ENCODE data around the gene ASB10. TPM values are rescaled to one million over a fixed set of nuclear protein-coding genes. Genes with fewer than 3 reads are reported as not detected.

ASB10 gene
- total and polyA plus RNA-seq, 2 of the 13 experiments (the other 11 are each of a cell fraction or from before 2014, with no cell fraction given): not detected

DNA sequence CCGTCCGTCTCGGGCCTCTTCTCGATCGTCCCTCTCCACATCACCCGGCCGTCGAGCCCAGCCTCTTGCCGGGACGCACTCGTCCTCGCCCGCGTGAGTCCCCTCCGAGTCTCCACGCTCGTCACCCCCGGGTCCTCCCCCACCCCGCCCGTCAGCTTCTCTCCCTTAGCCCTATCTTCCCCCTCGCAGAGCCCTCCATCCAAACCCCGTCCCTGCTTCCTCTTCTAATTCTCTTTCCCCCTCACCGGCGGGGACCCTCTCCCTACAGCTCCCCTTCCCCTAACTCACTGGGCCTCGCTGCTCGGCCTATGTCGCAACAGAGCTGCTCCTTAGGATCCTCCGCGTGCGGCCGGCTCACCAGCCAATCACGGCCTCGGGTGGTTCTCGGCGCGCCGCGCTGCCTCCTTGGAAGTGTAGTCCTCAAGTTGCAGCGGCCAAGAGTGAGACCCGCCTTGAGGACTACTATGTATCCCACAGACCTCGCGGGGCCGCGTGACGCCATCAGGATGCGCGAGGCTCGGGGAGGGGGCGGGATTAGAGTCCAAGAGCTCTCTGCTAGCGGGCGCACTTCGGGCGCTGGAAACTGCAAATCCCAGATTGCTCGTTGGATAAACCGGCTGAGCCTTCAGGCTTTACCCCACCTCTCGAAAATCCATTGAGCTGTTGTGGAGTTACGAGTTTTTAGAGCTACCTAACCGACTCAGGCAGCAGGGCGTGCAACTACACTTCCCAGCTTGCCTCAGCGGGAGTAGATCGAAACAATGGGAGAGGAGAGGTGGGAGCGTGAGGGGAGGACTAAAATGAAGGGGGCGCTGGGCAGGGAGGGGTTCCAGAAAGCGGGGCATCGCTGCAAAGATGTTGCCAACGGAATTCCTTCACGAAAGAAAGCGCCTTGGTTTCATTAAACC lies 40.1 kb upstream of the ASB10 start, which contains the start of gene ABCF2 (continued):
- TF ChIP-seq, protein P1, sequence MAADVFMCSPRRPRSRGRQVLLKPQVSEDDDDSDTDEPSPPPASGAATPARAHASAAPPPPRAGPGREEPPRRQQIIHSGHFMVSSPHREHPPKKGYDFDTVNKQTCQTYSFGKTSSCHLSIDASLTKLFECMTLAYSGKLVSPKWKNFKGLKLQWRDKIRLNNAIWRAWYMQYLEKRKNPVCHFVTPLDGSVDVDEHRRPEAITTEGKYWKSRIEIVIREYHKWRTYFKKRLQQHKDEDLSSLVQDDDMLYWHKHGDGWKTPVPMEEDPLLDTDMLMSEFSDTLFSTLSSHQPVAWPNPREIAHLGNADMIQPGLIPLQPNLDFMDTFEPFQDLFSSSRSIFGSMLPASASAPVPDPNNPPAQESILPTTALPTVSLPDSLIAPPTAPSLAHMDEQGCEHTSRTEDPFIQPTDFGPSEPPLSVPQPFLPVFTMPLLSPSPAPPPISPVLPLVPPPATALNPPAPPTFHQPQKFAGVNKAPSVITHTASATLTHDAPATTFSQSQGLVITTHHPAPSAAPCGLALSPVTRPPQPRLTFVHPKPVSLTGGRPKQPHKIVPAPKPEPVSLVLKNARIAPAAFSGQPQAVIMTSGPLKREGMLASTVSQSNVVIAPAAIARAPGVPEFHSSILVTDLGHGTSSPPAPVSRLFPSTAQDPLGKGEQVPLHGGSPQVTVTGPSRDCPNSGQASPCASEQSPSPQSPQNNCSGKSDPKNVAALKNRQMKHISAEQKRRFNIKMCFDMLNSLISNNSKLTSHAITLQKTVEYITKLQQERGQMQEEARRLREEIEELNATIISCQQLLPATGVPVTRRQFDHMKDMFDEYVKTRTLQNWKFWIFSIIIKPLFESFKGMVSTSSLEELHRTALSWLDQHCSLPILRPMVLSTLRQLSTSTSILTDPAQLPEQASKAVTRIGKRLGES (CRISPR knock-in tag; IDR thresholded peaks at IDR 0.05; ENCODE audit: borderline replicate concordance): no peak
- TF ChIP-seq, protein P2, sequence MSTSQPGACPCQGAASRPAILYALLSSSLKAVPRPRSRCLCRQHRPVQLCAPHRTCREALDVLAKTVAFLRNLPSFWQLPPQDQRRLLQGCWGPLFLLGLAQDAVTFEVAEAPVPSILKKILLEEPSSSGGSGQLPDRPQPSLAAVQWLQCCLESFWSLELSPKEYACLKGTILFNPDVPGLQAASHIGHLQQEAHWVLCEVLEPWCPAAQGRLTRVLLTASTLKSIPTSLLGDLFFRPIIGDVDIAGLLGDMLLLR (CRISPR knock-in tag; IDR thresholded peaks at IDR 0.05): no peak
- TF ChIP-seq ZNF552 (CRISPR knock-in tag; IDR thresholded peaks at IDR 0.05; ENCODE audit: borderline replicate concordance) (no peak), ZNF331 (CRISPR knock-in tag; IDR thresholded peaks at IDR 0.05) (peak; percentile 63; the same call in 1 of the 2 replicates), NCOA1 (CRISPR knock-in tag; IDR thresholded peaks at IDR 0.05) (no peak; the same call in 1 of the 2 replicates), ZMYM3 (CRISPR knock-in tag; IDR thresholded peaks at IDR 0.05) (no peak), DMAP1 (CRISPR knock-in tag; IDR thresholded peaks at IDR 0.05) (peak; percentile 82; the same call in 1 of the 2 replicates), SP2 (CRISPR knock-in tag; IDR thresholded peaks at IDR 0.05) (peak; percentile 77), CHD2 (IDR thresholded peaks at IDR 0.05; ENCODE audit: low read depth, low read length) (peak; percentile 85), DPF2 (CRISPR knock-in tag; IDR thresholded peaks at IDR 0.05; ENCODE audit: borderline replicate concordance, low read depth) (no peak), ZNF547 (CRISPR knock-in tag; IDR thresholded peaks at IDR 0.05) (peak; percentile 79; the same call in 1 of the 2 replicates), SCMH1 (CRISPR knock-in tag; IDR thresholded peaks at IDR 0.05; ENCODE audit: borderline replicate concordance) (no peak), ISX (CRISPR knock-in tag; conservative IDR thresholded peaks at IDR 0.05) (no peak), ZNF891 (CRISPR knock-in tag; IDR thresholded peaks at IDR 0.05) (peak; percentile 5; the same call in 1 of the 2 replicates), SNAI1 (CRISPR knock-in tag; IDR thresholded peaks at IDR 0.05; ENCODE audit: borderline replicate concordance) (no peak)
- TF ChIP-seq, protein P3, sequence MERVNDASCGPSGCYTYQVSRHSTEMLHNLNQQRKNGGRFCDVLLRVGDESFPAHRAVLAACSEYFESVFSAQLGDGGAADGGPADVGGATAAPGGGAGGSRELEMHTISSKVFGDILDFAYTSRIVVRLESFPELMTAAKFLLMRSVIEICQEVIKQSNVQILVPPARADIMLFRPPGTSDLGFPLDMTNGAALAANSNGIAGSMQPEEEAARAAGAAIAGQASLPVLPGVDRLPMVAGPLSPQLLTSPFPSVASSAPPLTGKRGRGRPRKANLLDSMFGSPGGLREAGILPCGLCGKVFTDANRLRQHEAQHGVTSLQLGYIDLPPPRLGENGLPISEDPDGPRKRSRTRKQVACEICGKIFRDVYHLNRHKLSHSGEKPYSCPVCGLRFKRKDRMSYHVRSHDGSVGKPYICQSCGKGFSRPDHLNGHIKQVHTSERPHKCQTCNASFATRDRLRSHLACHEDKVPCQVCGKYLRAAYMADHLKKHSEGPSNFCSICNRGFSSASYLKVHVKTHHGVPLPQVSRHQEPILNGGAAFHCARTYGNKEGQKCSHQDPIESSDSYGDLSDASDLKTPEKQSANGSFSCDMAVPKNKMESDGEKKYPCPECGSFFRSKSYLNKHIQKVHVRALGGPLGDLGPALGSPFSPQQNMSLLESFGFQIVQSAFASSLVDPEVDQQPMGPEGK (CRISPR knock-in tag; IDR thresholded peaks at IDR 0.05): 0 out of 2 replicates have a peak, but pooled peaks have one; percentile 27
- TF ChIP-seq, protein P4, sequence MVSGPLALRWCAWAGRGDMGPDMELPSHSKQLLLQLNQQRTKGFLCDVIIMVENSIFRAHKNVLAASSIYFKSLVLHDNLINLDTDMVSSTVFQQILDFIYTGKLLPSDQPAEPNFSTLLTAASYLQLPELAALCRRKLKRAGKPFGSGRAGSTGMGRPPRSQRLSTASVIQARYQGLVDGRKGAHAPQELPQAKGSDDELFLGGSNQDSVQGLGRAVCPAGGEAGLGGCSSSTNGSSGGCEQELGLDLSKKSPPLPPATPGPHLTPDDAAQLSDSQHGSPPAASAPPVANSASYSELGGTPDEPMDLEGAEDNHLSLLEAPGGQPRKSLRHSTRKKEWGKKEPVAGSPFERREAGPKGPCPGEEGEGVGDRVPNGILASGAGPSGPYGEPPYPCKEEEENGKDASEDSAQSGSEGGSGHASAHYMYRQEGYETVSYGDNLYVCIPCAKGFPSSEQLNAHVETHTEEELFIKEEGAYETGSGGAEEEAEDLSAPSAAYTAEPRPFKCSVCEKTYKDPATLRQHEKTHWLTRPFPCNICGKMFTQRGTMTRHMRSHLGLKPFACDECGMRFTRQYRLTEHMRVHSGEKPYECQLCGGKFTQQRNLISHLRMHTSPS (CRISPR knock-in tag; IDR thresholded peaks at IDR 0.05; ENCODE audit: low read depth): no peak
- TF ChIP-seq, protein P5, sequence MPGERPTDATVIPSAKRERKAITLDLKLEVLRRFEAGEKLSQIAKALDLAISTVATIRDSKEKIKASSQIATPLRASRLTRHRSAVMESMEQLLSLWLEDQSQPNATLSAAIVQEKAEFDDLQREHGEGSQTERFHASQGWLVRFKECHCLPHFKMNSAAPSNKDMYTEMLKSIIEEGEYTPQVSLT (CRISPR knock-in tag; IDR thresholded peaks at IDR 0.05; ENCODE audit: borderline replicate concordance, low read depth): no peak
- TF ChIP-seq, protein P6, sequence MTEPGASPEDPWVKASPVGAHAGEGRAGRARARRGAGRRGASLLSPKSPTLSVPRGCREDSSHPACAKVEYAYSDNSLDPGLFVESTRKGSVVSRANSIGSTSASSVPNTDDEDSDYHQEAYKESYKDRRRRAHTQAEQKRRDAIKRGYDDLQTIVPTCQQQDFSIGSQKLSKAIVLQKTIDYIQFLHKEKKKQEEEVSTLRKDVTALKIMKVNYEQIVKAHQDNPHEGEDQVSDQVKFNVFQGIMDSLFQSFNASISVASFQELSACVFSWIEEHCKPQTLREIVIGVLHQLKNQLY (CRISPR knock-in tag; IDR thresholded peaks at IDR 0.05): no peak
- TF ChIP-seq, protein P7, sequence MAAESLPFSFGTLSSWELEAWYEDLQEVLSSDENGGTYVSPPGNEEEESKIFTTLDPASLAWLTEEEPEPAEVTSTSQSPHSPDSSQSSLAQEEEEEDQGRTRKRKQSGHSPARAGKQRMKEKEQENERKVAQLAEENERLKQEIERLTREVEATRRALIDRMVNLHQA (CRISPR knock-in tag; IDR thresholded peaks at IDR 0.05): no peak
